Right ventricle myocardium inferior (tissue), 1 donor: Measurements from ENCODE around the gene MED20. TPM values are rescaled to one million over a fixed set of nuclear protein-coding genes. Genes with fewer than 3 reads are reported as not detected.
"Not testable (repeated sequence)": the region's sequence is repeated elsewhere in the genome, so short reads cannot be mapped to it uniquely, and the experiment has no call there.

Experiments used
- ATAC-seq: fragments of 200-7000 bp; cut with Tn5 transposase; one replicate; pipeline ENCODE4 v1.9.1; 2020; ENCODE audit warnings: mild to moderate bottlenecking, moderate library complexity
- DNase-seq: peaks from one replicate; pipeline ENCODE4 v3.0.0; 2021; ENCODE audit errors: missing footprints
- intact Hi-C: fragments of 100-400 bp; cut with DNase I; formaldehyde crosslinking; loops from one replicate; pipeline ENCODE4 v1.11.0; 2022
- long read RNA-seq: library from polyadenylated mRNA; unstranded; transcript quantifications from one replicate; pipeline ENCODE4 v2.0.0, GENCODE V29; 2021
- total RNA-seq: library from RNA; stranded (reverse); fragmentation: NEBNext Ultra II Directional; extraction: Animal tissue kit (Norgen Biotek cat#: 25700); gene quantifications from one replicate; pipeline ENCODE4 v1.2.1, GENCODE V29; 2021
- donor health status: DM: no; HTN: yes; CAD: no; lungs with severe emphysema.

The MED20 gene, protein sequence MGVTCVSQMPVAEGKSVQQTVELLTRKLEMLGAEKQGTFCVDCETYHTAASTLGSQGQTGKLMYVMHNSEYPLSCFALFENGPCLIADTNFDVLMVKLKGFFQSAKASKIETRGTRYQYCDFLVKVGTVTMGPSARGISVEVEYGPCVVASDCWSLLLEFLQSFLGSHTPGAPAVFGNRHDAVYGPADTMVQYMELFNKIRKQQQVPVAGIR
- 22.9 TPM for total RNA-seq
- long read RNA-seq, transcript MED20-201 (4 exons, 2,438 nt): major isoform, 9 of 9 reads
- long read RNA-seq, partial matches to known transcripts: 0 of 9 reads
- long read RNA-seq, other reads (novel, unspliced or antisense): 0 of 9 reads

DNA sequence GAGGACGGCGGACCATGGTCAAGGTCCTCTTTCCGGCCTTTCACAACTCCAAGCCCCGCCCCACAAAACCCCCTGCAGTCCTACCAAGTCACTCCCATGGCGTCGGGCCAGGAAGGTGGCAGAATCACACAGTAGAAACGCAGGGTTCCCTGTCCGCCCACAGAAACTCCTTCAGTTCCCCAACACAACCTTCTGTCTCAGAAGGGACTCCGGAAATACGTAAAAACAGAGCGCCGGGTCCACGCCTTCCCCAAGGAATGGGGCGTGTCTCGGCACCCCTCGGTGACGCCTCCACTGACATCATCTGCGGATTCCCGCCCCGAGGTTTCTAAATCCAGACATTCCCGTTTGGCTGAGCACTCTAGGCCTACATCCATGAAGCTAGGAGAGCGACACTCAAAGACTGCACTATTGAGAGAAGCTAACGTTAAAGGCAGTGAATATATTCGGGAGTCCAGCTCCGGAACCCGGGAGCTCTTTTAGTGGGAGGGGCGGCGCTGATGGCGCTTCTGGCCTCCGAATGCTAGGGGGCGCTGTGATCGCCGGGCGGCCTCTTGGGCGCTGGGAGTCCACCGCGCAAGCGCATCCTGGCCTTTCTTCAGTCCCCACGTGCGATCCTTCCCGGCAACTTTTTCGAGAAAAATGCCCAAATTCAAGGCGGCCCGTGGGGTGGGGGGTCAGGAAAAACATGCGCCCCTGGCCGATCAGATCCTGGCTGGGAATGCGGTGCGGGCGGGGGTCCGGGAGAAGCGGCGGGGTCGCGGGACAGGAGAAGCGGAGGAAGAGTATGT lies at the start of gene MED20, which contains the start of gene BYSL:
Gene MED20, minus strand, starts transcription at position 219 of the 791 bp plus-strand sequence. Its CDS starts 121 bp downstream, at position 98.
Gene BYSL, plus strand, starts transcription at position 579 of the 791 bp plus-strand sequence. Its CDS starts 64 bp downstream, at position 643.
- DNase-seq: peak; percentile 96
- peak; percentile 96 for ATAC-seq
- intact Hi-C loops: loop anchor here (1.0 to 2.0 kb wide), 4 partner anchors 20 to 134 kb away; partner anchors contain the start of genes CCND3 and TOMM6

DNA sequence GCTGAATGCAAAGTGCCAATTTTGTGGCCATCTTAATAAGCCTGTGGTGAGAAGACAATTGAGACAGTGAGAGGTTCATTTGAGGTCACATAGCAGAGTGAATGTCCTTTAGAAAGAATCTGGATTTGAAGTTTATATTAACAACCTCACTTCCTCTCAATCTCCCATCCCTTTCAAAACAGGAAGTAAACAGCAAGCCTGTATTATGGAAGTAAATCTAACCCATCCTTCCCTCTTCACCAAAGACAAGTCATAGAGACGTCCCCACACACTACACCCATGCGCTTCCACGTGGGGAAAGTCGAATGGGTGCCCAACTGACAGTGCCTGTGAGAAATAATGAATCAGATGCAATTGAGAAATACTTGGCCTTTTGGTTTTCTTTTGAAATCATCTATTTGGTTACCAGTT lies 49.5 kb upstream of the MED20 start:
- DNase-seq: no peak
- intact Hi-C loops: no loop called here
- ATAC-seq: peak; percentile 57

DNA sequence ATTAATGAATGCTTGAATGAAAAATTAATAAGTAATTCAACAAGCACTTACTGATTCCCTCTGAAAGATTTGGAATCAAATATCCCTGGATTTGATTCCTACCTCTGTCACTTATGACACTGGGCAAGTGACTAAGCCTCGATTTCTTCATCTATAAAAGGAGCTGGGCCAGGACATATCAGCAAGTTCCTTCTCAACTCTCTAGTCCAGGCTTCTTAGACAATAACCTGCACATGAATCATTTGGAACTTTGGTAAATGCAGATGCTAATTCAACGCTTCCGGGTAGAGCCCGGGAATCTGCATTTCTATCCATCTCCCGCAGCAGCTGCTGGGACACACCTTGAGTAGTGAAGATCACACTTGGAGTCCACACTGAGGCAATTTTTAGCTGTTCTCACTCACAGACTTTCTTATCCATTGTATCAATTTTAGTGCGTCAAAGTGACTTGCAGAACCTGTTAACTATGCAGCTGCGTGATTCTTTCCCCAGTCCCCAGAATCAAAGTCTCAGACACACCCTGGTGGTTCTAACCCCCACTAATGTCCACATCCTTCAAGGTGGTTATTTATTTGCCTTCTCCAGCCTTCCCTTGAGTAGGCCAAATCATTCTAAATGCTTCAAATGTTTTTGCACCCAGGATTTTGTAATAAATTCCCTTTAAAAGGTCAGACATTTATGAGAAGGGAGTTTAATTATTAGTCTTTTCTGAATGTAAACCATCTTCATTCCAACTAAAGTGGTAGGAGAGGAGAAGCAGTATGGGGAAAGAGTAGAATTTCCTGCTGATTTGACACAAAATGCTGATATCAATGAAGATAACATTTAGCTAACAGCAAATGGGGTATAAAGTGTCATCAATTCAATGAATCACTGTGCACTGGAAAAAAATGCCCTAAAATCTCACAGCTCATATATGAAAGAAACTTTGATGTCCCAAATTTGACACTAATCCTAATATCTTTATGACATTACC lies 46.7 kb upstream of the MED20 start:
- ATAC-seq: no peak
- no peak for DNase-seq
- intact Hi-C loops: no loop called here

DNA sequence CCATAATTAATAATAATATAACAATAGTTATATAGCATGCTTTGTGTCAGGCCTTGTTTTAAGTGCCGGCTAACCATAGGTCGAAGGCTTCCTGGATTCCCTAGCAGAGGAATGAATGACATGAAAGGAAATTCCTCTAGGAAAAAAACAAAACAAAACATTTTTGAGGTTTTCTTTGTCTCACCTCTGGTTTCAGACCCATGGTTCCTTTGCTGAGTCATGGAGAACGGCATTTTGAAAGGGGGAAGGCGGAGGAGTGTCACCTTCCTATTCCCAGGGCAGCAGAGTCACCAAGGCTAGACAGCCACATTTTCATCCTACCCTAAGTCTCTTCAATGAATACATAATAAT lies 46.0 kb upstream of the MED20 start:
- DNase-seq (no peak), ATAC-seq (no peak)
- intact Hi-C loops: no loop called here

DNA sequence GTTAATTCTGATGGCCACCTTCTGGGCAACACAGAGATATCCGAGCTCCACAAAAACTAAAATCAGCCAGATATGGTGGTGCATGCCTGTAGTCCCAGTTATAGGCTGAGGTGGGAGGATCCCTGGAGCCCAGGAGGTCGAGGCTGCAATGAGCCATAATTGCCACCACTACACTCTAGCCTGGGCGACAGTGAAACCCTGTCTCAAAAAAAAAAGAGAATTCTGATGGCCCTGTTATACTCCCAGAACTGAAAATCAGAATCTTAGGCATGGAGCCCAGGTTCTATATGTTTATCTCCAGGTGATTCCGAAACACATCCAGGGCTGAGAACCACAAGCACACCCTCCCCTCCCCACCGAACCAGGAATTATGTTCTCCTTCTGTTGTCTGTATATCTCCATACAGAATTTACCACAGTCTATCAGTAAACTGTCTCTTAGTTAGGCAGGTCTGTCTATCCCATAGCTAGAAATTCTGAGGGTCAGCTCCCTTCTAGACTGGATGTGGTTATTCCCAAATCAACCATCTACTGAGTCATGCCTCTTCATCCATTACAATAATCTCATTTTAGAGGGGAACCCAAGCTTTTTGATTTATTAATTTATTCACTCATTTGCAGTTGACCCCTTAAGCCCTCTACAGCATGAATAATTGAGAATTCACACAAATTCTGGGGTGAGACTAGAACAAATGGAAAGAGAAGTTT lies 45.4 kb upstream of the MED20 start:
- intact Hi-C loops: no loop called here

DNA sequence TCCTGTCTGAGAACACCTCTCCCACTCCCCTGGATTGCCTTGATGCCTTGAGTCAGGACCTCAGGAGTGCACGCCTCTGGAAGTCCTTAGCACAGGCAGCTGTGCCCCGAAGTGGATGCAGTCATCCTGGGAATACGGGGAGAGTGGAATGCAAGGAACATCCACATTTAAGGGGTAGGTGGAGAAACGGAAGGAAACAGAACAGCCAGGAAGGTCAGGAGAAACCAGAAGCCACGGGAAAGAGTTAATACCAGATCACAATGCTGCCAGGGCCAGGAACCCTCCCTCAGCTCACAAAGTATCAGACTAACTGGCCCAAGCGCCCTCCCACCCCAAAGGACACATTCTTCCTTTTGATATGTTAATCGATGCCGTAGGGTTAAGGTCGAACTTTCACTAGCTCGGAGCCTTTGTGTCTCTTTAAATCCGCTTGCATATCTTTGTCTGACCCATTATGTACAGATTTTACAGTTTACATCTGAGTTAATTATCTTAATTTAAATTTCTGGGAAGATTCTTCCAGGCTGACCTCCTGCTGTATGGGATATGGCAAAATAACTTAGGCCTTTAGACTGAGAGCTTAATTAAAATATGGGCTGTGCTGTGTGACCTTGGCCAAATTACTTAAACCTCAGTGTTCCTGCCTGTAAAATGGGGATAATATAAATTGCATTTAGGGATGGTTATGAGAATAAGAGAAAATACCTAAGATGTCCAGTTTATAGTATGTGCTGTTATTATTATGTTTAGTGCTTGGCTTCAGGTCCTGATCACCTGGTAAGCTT lies 44.7 kb upstream of the MED20 start:
- DNase-seq (no peak), ATAC-seq (no peak)
- intact Hi-C loops: no loop called here

More for the DNA sequence above, 45.4 kb upstream of the MED20 start:
- no peak for DNase-seq
- no peak for ATAC-seq

DNA sequence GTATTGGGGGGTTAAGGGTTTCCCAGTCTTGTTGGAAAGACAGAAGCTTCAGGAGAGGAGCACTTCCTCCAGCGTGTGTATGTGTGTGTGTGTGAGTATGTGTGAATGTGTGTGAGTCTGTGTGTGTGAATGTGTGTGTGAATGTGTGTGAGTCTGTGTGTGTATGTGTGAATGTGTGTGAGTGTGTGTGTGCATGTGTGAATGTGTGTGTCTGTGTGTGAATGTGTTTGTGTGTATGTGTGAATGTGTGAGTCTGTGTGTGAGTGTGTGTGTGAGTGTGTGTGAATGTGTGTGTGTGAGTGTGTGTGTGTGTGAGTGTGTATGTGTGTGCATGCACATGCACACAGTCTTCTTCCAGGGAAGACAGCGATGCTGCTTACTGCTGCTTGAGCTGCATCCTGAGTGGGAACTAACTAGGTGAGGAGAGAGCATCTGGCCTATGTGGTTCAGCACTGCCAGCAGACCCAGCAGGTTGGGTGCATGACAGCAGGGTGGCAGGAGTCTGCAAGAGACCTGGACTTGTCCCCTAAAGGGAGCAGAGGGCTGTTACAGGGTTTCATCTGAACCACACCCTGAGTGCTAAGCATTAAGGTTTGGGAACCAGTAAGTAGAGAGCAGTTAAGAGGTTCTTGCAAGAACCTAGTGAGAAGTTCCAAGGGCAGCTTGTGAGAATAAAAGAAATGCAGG lies 43.4 kb upstream of the MED20 start:
- intact Hi-C loops: no loop called here
- ATAC-seq: no peak
- DNase-seq: no peak

DNA sequence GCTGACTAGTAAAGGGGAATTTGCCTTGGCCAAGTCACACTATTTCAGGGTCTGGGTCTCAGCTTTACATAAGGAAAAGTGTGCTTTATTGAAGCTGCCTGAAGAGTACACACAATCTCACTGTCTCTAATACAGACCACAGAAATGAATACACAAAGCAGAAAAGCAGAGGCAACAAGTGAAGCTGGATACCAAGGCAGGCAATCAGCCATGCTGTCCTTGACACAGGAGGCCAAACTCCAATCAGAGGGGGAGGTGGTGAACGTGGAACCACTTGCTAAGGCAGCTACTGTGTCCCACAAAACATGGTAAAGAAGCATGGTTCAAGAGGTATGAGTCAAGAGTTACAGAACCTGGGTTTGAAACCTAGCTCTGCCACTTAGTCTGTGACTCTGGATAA lies 42.4 kb upstream of the MED20 start:
- DNase-seq (no peak), ATAC-seq (no peak)
- intact Hi-C loops: no loop called here

DNA sequence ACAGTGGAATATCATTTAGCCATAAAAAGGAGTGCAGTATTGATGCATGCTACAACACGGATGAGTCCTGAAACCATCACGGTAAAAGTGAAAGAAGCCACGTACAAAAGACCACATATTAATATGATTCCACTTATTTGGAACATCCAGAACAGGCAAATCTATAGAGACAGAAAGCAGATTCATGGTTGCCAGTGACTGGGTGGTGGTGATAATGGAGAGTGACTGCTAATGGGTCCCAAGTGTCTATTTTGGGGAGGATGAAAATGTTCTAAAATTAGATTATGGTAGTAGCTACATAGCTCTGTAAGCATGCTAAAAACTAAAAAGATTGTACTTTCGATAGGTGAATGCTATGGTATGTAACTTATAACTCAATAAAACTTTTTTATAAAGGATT lies 39.1 kb upstream of the MED20 start:
- DNase-seq: no peak
- no peak for ATAC-seq
- intact Hi-C loops: no loop called here

DNA sequence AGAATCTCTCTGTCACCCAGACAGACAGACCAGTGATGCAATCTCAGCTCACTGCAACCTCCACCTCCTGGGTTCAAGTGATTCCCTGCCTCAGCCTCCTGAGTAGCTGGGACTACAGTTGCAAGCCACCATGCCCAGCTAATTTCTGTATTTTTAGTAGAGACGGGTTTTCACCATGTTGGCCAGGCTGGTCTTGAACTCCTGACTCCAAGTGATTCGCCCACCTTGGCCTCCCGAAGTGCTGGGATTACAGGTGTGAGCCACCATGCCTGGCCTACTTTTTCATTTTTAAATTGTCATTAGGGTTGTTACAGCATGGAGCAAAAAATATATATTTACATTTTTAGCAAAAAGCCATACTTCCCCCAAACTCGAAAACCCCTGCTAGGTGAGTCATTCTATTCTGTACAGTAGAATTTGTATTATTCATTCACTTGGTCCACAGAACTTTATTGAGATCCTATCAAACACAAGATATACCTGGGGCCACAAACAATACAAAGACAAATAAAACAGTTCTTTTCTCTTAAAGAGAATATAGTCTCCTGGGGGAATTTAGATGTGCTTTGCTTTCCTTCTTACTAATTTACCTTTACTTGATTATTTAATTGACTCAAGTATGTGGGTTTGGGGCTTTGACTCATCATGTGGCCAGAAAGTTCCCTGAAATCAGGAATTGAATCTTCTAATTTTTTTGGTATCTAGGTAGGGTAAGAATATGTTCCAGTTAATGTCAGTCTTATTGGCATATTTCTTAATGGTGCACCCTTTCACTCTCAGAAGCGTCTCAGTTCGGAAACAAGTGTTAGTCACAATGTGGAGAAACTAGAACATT lies 37.3 kb upstream of the MED20 start:
- intact Hi-C loops: no loop called here
- DNase-seq (no peak), ATAC-seq (no peak)

DNA sequence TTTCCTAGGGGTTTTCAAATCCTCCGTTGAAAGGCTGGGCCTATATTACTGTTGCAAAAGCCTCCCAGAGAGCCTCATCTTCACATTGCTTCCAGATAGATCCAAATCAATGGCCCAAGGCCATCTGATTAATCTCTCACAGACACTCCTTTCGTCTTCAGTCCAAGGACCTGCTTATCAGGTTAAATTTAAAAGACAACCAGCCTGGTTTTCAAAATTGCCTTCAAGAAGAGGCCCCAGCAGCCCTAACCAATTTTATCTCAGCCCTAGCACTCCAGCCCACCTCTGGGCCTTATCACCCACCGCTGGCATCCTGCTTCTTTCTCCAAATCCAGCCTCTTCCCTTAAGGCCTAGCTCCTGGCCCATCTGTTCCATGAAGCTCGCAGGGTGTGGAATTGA lies 36.2 kb upstream of the MED20 start:
- intact Hi-C loops: no loop called here
- no peak for DNase-seq
- no peak for ATAC-seq

DNA sequence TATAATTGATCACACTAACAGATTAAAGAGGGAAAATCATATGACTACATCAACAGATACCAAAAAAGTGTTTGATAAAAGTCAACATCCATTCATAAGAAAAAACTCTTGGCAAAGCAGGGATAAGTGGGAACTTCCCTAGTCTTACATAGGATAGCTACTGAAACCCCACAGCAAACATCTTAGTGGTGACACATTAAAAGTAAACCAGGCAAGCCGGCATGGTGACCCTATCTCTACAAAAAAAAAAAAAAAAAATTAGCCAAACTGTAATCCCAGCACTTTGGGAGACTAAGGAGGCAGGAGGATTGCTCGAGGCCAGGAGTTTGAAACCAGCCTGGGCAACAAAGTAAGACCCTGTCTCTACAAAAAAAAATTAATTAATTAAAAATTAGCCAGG lies 34.5 kb upstream of the MED20 start:
- DNase-seq: no peak
- intact Hi-C loops: no loop called here

DNA sequence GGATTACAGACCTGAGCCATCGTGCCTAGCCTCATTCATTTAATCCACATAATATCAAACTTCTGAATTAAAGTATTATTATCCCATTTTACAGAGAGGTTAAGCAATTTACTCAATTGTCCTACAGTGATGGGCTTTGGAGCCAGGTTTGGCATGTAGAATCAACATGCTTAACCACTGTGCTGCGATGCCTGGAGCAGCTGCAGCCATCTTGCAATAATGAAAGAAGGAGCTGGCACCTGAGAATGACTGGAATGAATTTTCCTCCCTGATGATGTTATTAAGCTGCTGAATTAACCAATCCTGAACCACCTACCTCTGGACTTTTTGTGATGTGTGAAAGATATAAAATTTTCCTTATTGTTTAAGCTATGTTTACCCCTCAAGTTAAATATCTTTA lies 33.7 kb upstream of the MED20 start:
- no peak for DNase-seq
- intact Hi-C loops: no loop called here
- ATAC-seq: no peak

More for the DNA sequence above, 34.5 kb upstream of the MED20 start:
- ATAC-seq: no peak

DNA sequence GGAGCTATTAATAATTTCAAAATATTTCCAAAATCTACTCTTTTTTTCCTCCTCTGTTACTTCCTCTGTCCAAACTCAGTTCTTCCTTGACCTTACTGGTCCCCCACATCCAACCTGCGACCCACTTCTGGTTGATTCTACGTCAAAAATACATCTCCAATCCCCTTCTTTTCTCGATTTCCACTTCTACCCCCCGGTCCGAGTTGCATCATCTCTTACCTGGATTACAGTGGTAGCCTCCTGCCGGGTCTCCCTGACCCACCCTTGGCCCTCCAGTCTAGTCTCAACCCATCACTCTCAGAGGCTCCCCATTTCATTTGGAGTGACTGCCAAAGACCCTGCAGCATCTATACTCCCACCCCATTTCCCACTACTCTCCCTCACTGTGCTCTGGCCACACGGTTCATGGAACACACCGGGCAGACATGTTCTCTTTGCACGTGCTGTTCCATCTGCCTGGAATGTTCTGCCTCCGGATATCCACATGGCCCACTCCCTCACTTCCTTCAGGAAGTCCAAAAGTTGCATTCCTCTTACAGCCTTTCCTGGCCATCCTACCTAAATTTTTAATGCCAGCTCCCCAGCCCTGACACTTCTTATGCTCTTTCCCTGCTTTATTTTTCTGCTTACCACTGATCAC lies 26.8 kb upstream of the MED20 start:
- intact Hi-C loops: no loop called here
- DNase-seq (no peak), ATAC-seq (peak; percentile 28)

DNA sequence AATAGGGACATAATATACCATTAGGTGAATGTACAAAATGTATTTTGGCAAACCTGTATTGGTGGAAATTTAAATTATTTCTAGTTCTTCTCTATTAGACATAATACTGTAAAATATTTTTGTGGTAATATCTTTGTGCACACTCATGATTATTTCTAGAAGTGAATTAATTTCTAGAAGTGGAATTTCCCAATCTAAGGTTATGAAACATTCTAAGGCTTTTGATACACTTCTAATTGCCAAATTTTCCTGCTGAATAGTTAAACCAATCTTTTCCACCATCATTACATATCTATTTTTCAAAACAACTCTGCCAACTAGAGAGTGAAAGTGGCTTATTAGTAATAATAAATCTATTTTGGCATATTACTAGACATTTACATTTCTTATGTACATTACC lies 22.5 kb upstream of the MED20 start:
- ATAC-seq (no peak), DNase-seq (no peak)
- intact Hi-C loops: no loop called here

DNA sequence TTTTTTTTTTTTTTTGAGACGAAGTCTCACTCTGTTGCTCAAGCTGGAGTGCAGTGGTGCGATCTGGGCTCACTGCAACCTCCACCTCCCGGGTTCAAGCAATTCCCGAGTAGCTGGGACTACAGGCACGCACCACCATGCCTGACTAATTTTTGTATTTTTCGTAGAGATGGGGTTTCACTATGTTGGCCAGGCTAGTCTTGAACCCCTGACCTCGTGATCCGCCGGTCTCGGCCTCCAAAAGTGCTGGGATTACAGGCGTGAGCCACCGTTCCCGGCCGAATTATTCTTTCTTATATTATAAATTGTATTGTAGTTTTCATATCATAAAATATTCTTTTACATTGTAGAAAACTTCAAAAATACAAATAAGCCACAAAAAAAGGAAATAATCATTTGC lies 21.9 kb upstream of the MED20 start:
- DNase-seq, ATAC-seq, intact Hi-C loops: not testable (repeated sequence)
